B cell (primary cell): Measurements from ENCODE around the gene SULT1A2. TPM values are rescaled to one million over a fixed set of nuclear protein-coding genes. Genes with fewer than 3 reads are reported as not detected.

Experiments
- ATAC-seq: fragments of 200-7000 bp; cut with Tn5 transposase; one replicate; pipeline ENCODE4 v1.10.0; 2021; ENCODE audit warnings: low read depth, mild to moderate bottlenecking, moderate number of reproducible peaks, moderate library complexity
- CTCF ChIA-PET: fragments of 350-600 bp; sonication (Branson Sonifier 250); formaldehyde crosslinking; loops from one replicate; lab custom pipeline; 2021; ENCODE audit warnings: antibody characterized with exemption, inconsistent platforms; lab: Charles Lee
- POLR2A ChIA-PET: fragments of 350-600 bp; sonication (Branson Sonifier 250); formaldehyde crosslinking; loops from one replicate; lab custom pipeline; 2021; ENCODE audit warnings: antibody characterized with exemption; lab: Charles Lee
- DNase-seq: peaks from one replicate; pipeline ENCODE4 v3.0.0; 2013
- H2AFZ ChIP-seq: 2 replicates; pipeline ENCODE4 v1.6.1; 2012; ENCODE audit warnings: mild to moderate bottlenecking, low read depth, low read length; ENCODE audit not compliant: insufficient read depth, poor library complexity, severe bottlenecking
- H3K27ac ChIP-seq, 2 donors: 1 replicate in 1 of 2; 2 replicates in 1 of 2; pipeline ENCODE4 v1.5.1; 2012 to 2013; ENCODE audit warnings: low read length in 2 of 2, mild to moderate bottlenecking in 2 of 2, moderate library complexity in 1 of 2
- H3K27me3 ChIP-seq, 4 experiments: fragments of 200-600 bp in 1 of 4; sonication (generic) in 1 of 4; replicated peaks in 1 of 4; 1 replicate in 2 of 4; 2 replicates in 2 of 4; pipeline versions ENCODE4 v1.6.1 to v1.7.0; 2013 to 2016; ENCODE audit warnings: low read length in 3 of 4, mild to moderate bottlenecking in 2 of 4, mixed read lengths in 1 of 4, moderate library complexity in 1 of 4; ENCODE audit not compliant: insufficient read depth in 4 of 4, control insufficient read depth in 3 of 4; ENCODE audit errors: control extremely low read depth in 1 of 4
- H3K36me3 ChIP-seq, 2 experiments: replicated peaks in 1 of 2; 1 replicate in 1 of 2; 2 replicates in 1 of 2; pipeline versions ENCODE4 v1.6.1 to v1.7.1; 2013; ENCODE audit warnings: low read length in 1 of 2; ENCODE audit not compliant: insufficient read depth in 2 of 2, control insufficient read depth in 1 of 2; ENCODE audit errors: control extremely low read depth in 1 of 2, extremely low read depth in 1 of 2
- H3K4me1 ChIP-seq, 2 donors: fragments of 200-600 bp in 1 of 2; sonication (generic) in 1 of 2; 1 replicate in 1 of 2; 2 replicates in 1 of 2; pipeline versions ENCODE4 v1.5.1 to v1.6.1; 2013 to 2017; ENCODE audit warnings: low read length in 2 of 2; ENCODE audit not compliant: control insufficient read depth in 2 of 2, insufficient read depth in 2 of 2
- H3K4me2 ChIP-seq: replicated peaks from 2 replicates; pipeline ENCODE3; 2012; ENCODE audit warnings: mild to moderate bottlenecking, low read depth, low read length; ENCODE audit not compliant: poor library complexity, severe bottlenecking
- H3K4me3 ChIP-seq, 5 experiments: fragments of 200-600 bp in 1 of 5; sonication (generic) in 1 of 5; 1 replicate in 3 of 5; 2 replicates in 2 of 5; pipeline versions ENCODE4 v1.5.1 to v1.7.0; 2011 to 2016; ENCODE audit warnings: low read length in 4 of 5, mild to moderate bottlenecking in 4 of 5, low read depth in 2 of 5, control low read depth in 1 of 5, moderate library complexity in 1 of 5; ENCODE audit not compliant: insufficient read depth in 1 of 5; ENCODE audit errors: control extremely low read depth in 1 of 5, extremely low read depth in 1 of 5
- H3K79me2 ChIP-seq: fragments of 200-600 bp; sonication (generic); one replicate; pipeline ENCODE4 v1.6.0; 2016; ENCODE audit warnings: low read length; ENCODE audit not compliant: control insufficient read depth, insufficient read depth
- H3K9ac ChIP-seq: fragments of 200-600 bp; sonication (generic); 2 replicates; pipeline ENCODE4 v1.6.1; 2017; ENCODE audit warnings: mild to moderate bottlenecking, low read length, moderate library complexity
- H3K9me3 ChIP-seq, 3 donors: one replicate each; pipeline versions ENCODE4 v1.6.1 to v1.7.1; 2013; ENCODE audit warnings: low read length in 2 of 3; ENCODE audit not compliant: control insufficient read depth in 2 of 3, insufficient read depth in 1 of 3; ENCODE audit errors: control extremely low read depth in 1 of 3
- H4K20me1 ChIP-seq: 2 replicates; pipeline ENCODE4 v1.6.0; 2012; ENCODE audit warnings: mild to moderate bottlenecking, low read length; ENCODE audit not compliant: insufficient read depth, control insufficient read depth, poor library complexity, severe bottlenecking
- H3K27ac Mint-ChIP-seq: one replicate; pipeline ENCODE4 v1.8.0; 2021; ENCODE audit warnings: mixed read lengths
- H3K27me3 Mint-ChIP-seq: one replicate; pipeline ENCODE4 v1.8.0; 2021; ENCODE audit warnings: mixed read lengths
- H3K4me1 Mint-ChIP-seq: one replicate; pipeline ENCODE4 v1.8.0; 2021; ENCODE audit warnings: mixed read lengths
- H3K4me3 Mint-ChIP-seq: one replicate; pipeline ENCODE4 v1.8.0; 2021; ENCODE audit warnings: mixed read lengths
- H3K9me3 Mint-ChIP-seq: one replicate; pipeline ENCODE4 v1.8.0; 2022; ENCODE audit warnings: mixed read lengths; ENCODE audit not compliant: insufficient read depth
- CTCF ChIP-seq: fragments of 200-600 bp; IDR thresholded peaks from one replicate; pipeline ENCODE4 v1.8.0; 2022; ENCODE audit warnings: antibody characterized with exemption, mild to moderate bottlenecking
- EZH2 ChIP-seq: IDR thresholded peaks from 2 replicates; pipeline ENCODE4 v1.6.1; 2012; ENCODE audit warnings: borderline replicate concordance, low read depth, mild to moderate bottlenecking, moderate library complexity, low read length; ENCODE audit not compliant: insufficient read depth, poor library complexity, severe bottlenecking
- whole genome bisulfite sequencing: methylation state at CpG from one replicate; pipeline ENCODE4 v1.1.5; 2013; ENCODE audit warnings: missing lambda C conversion rate; ENCODE audit not compliant: insufficient coverage; 5-methylcytosine and 5-hydroxymethylcytosine counted together
- intact Hi-C: fragments of 100-400 bp; cut with micrococcal nuclease; formaldehyde crosslinking; loops from one replicate; pipeline ENCODE4 v1.10.0; 2022
- polyA plus RNA-seq: library from polyadenylated mRNA; depleted of rRNA; stranded (reverse); fragments of >200 nt; gene quantifications from 2 replicates; pipeline ENCODE4 v1.2.3, GENCODE V29; 2012
- total RNA-seq, 2 donors: library from RNA; stranded (reverse); fragments of 120-200 nt in 1 of 2; gene quantifications; 1 replicate in 1 of 2; 2 replicates in 1 of 2; pipeline versions ENCODE4 v1.2.3 to v1.2.4, GENCODE V29; 2013 to 2022

SULT1A2 gene
- total and polyA plus RNA-seq, 2 donors (not counting 1 experiment from before 2014, with no cell fraction given) = 0.32 TPM; not detected in 1

- WGBS = 83% methylated on average over 3 of the region's 10 CpGs
- intact Hi-C loops = no loop called here
- no peak overlapping the region for H3K4me2 ChIP-seq
These were observed 13.8 kb upstream of the SULT1A2 start for GRCh38 chr16:28610595-28611191.

More at GRCh38 chr16:28610595-28611191, 13.8 kb upstream of the SULT1A2 start:
- Histone ChIP-seq H2AFZ (no peak overlapping the region), H3K4me3 (no peak overlapping the region), H3K4me1 (no peaks in the 10 kb centered on the region), H3K27me3 (no peaks in the 10 kb centered on the region), H3K79me2 (no peaks in the 10 kb centered on the region), H3K36me3 (no peaks in the 10 kb centered on the region), H3K9me3 (no peaks in the 10 kb centered on the region), H3K9ac (no peak overlapping the region), H3K27ac (no peak overlapping the region), H4K20me1 (no peaks in the 10 kb centered on the region)
- no peak for DNase-seq
- Mint-ChIP-seq H3K27me3 (no peaks in the 10 kb centered on the region), H3K9me3 (no peaks in the 10 kb centered on the region), H3K4me3 (no peak overlapping the region), H3K4me1 (peaks cover 1% of the 10 kb centered on the region), H3K27ac (no peak overlapping the region)
- ChIA-PET CTCF (interaction anchor here (1.1 kb wide), 1 partner anchor 117 kb away, joined by 5 read pairs; the partner anchor contains the start of gene APOBR), POLR2A (no interaction called here)
- ATAC-seq = no peak
- no peak for TF ChIP-seq EZH2
- no peak for TF ChIP-seq CTCF
